SK-N-SH treated with all-trans-retinoic acid at 6 μM for 48 hours (cell line): ENCODE data around the gene PPP3CA.

Experiments
- GLIS3 ChIP-seq: fragments of 250-450 bp; sonication (Bioruptor Pico); IDR thresholded peaks from 2 replicates; pipeline ENCODE4 v1.5.0; 2020; ENCODE audit warnings: mild to moderate bottlenecking, moderate library complexity
- ZNF565 ChIP-seq: fragments of 450-650 bp; formaldehyde crosslinking; conservative IDR thresholded peaks from 2 replicates; pipeline ENCODE4 v1.5.0; 2020; ENCODE audit warnings: low read depth, mild to moderate bottlenecking, moderate library complexity

- TF ChIP-seq ZNF565 (no peak), GLIS3 (no peak)
These were observed 351.7 kb downstream of the PPP3CA start for GRCh38 chr4:100995671-100996070.
